ENCODE data around the gene FAXDC2.

DNA sequence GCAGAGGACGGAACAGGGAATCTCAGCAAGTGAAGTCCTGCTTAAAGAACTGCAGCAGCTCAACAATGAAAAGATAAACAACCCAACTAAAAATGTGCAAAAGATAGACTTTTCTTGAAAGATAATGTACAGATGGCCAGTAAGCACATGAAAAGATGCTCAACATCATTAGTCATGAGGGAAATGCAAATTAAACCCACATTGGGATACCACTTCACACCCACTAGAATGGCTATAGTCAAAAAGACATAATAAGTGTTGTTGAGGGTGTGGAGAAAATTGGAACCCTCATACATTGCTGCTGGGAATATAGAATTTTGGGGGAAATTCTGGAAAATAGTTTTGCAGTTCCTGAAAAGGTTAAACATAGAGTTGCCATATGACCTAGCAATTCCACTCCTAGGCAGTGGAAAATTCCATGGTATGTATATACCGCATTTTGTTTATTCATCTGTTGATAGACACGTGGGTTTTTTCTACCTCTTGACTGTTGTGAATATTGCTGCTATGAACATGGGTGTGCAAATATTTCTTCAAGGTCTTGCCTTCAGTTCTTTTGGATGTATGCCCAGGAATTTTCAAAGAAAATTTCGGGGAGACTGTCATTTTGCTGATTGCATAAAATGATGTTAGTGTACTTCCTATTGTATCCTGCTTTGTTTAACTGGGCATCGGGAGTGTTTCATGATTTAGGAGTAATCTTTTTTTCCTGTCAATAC is 15.2 kb upstream of the FAXDC2 start:
- no peak for TF ChIP-seq POLR2A (IDR thresholded peaks at IDR 0.05; ENCODE audit: low read depth)
- TF ChIP-seq, protein P1, sequence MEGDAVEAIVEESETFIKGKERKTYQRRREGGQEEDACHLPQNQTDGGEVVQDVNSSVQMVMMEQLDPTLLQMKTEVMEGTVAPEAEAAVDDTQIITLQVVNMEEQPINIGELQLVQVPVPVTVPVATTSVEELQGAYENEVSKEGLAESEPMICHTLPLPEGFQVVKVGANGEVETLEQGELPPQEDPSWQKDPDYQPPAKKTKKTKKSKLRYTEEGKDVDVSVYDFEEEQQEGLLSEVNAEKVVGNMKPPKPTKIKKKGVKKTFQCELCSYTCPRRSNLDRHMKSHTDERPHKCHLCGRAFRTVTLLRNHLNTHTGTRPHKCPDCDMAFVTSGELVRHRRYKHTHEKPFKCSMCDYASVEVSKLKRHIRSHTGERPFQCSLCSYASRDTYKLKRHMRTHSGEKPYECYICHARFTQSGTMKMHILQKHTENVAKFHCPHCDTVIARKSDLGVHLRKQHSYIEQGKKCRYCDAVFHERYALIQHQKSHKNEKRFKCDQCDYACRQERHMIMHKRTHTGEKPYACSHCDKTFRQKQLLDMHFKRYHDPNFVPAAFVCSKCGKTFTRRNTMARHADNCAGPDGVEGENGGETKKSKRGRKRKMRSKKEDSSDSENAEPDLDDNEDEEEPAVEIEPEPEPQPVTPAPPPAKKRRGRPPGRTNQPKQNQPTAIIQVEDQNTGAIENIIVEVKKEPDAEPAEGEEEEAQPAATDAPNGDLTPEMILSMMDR (IDR thresholded peaks at IDR 0.05) = no peak
- no peak for TF ChIP-seq POLR2AphosphoS5 (IDR thresholded peaks at IDR 0.05)
